ENCODE measurements around the gene NFAM1.

- TF ChIP-seq CTCF (IDR thresholded peaks at IDR 0.05) (no peak), ZFX (IDR thresholded peaks at IDR 0.05; ENCODE audit: borderline replicate concordance) (no peak)
These were observed 31.2 kb downstream of the NFAM1 start for GRCh38 chr22:42400811-42401534.

Data from 22Rv1 (cell line).